GM12878 (cell line): ENCODE results near the gene NUP85. TPM values are rescaled to one million over a fixed set of nuclear protein-coding genes. Genes with fewer than 3 reads are reported as not detected.

ENCODE experiments used
- ETV6 ChIP-seq, 2 experiments: fragments of 450-650 bp in 1 of 2; IDR thresholded peaks in 1 of 2; conservative IDR thresholded peaks in 1 of 2; 2 replicates each; pipeline ENCODE4 v1.6.1; 2014; ENCODE audit warnings: antibody characterized with exemption in 1 of 2, borderline replicate concordance in 1 of 2, low read depth in 1 of 2, mild to moderate bottlenecking in 1 of 2, moderate library complexity in 1 of 2
- IRF3 ChIP-seq: fragments of 450-650 bp; IDR thresholded peaks from 2 replicates; pipeline ENCODE4 v1.6.1; 2014; ENCODE audit warnings: mild to moderate bottlenecking
- REST ChIP-seq: IDR thresholded peaks from 2 replicates; pipeline ENCODE4 v1.6.1; 2012; ENCODE audit warnings: mild to moderate bottlenecking, low read depth, low read length
- SMC3 ChIP-seq: IDR thresholded peaks from 2 replicates; pipeline ENCODE4 v1.6.1; 2011; ENCODE audit warnings: low read length, improper control_type of control experiment, borderline replicate concordance
- TBL1XR1 ChIP-seq: IDR thresholded peaks from 2 replicates; pipeline ENCODE4 v1.6.1; 2012; ENCODE audit warnings: low read depth, low read length, improper control_type of control experiment
- TCF7 ChIP-seq: IDR thresholded peaks from 2 replicates; pipeline ENCODE4 v1.6.1; 2014; ENCODE audit warnings: antibody characterized with exemption, borderline replicate concordance
- WRNIP1 ChIP-seq: IDR thresholded peaks from 2 replicates; pipeline ENCODE4 v1.6.1; 2011; ENCODE audit warnings: low read depth, low read length, improper control_type of control experiment, borderline replicate concordance
- ZBTB33 ChIP-seq: fragments of 450-650 bp; IDR thresholded peaks from 2 replicates; pipeline ENCODE4 v1.6.1; 2017; ENCODE audit warnings: mild to moderate bottlenecking
- ZNF207 ChIP-seq: fragments of 450-650 bp; IDR thresholded peaks from 2 replicates; pipeline ENCODE4 v1.6.1; 2014; ENCODE audit warnings: antibody characterized with exemption, mild to moderate bottlenecking, borderline replicate concordance
- polyA plus RNA-seq, 11 experiments: library from polyadenylated mRNA; depleted of rRNA in 4 of 11; unstranded in 6 of 11; stranded (reverse) in 5 of 11; fragments of >200 nt; fragmentation: Nextera tagmentation in 4 of 11; fragmentation: Illumina TruSeq in 1 of 11; extraction: Ambion mirVana in 4 of 11; extraction: Trizol in 1 of 11; gene quantifications; 1 replicate in 1 of 11; 2 replicates in 10 of 11; pipeline versions ENCODE4 v1.2.1 to v1.2.3, GENCODE V29; 2011 to 2016; ENCODE audit warnings: inconsistent platforms in 2 of 11, missing spikeins in 2 of 11, low read depth in 1 of 11
- total RNA-seq, 4 experiments: library from RNA; depleted of rRNA in 3 of 4; stranded (reverse); fragments of >200 nt in 3 of 4; fragmentation: Illumina TruSeq in 1 of 4; extraction: Trizol in 1 of 4; gene quantifications; 2 replicates each; pipeline versions ENCODE4 v1.2.1 to v1.2.3, GENCODE V29; 2013 to 2021

The NUP85 gene
- total and polyA plus RNA-seq, 10 of the 15 experiments (the other 5 are each of a cell fraction or from before 2014, with no cell fraction given), result 54.0 to 135 (median 95.4) TPM

GRCh38 chr17:75260641-75261335 is 55.3 kb downstream of the NUP85 start (continued):
- TF ChIP-seq REST, result no peak
- TF ChIP-seq TBL1XR1, result 0 out of 2 replicates have a peak, but pooled peaks have one; percentile 4
- TF ChIP-seq TCF7, result no peak
- no peak for TF ChIP-seq WRNIP1
- TF ChIP-seq ETV6 (conservative IDR thresholded peaks at IDR 0.05 in 1 of 2, IDR thresholded peaks at IDR 0.05 in 1 of 2; ENCODE audit: borderline replicate concordance in 1 of 2, low read depth in 1 of 2), result no peak
- TF ChIP-seq IRF3, result no peak
- no peak for TF ChIP-seq ZBTB33
- TF ChIP-seq SMC3, result no peak
- no peak for TF ChIP-seq ZNF207
